GM12878 (cell line): ENCODE measurements around the gene TDRD7. TPM values are rescaled to one million over a fixed set of nuclear protein-coding genes. Genes with fewer than 3 reads are reported as not detected.

ENCODE experiments used
- IKZF2 ChIP-seq, 2 experiments: fragments of 450-650 bp; IDR thresholded peaks; 2 replicates each; pipeline ENCODE4 v1.6.1; 2017; ENCODE audit warnings: mild to moderate bottlenecking in 2 of 2, moderate library complexity in 2 of 2
- NFYB ChIP-seq: IDR thresholded peaks from 2 replicates; pipeline ENCODE4 v1.6.1; 2011; ENCODE audit warnings: low read depth, mild to moderate bottlenecking, low read length, improper control_type of control experiment, moderate library complexity; ENCODE audit not compliant: insufficient read depth
- POLR2AphosphoS5 ChIP-seq: IDR thresholded peaks from 2 replicates; pipeline ENCODE4 v1.6.1; 2011; ENCODE audit warnings: mild to moderate bottlenecking, low read length, inconsistent platforms
- RAD21 ChIP-seq: IDR thresholded peaks from 2 replicates; pipeline ENCODE4 v1.6.1; 2011; ENCODE audit warnings: mild to moderate bottlenecking, low read depth, low read length, moderate library complexity; ENCODE audit not compliant: insufficient read depth
- RAD51 ChIP-seq: fragments of 450-650 bp; IDR thresholded peaks from 2 replicates; pipeline ENCODE4 v1.6.1; 2016; ENCODE audit warnings: moderate library complexity, mild to moderate bottlenecking, inconsistent platforms
- RBBP5 ChIP-seq: fragments of 200-600 bp; sonication (generic); conservative IDR thresholded peaks from 2 replicates; pipeline ENCODE4 v1.6.1; 2016
- TAF1 ChIP-seq: IDR thresholded peaks from 2 replicates; pipeline ENCODE4 v1.6.1; 2011; ENCODE audit warnings: mild to moderate bottlenecking, low read depth, low read length, borderline replicate concordance
- polyA plus RNA-seq, 11 experiments: library from polyadenylated mRNA; depleted of rRNA in 4 of 11; unstranded in 6 of 11; stranded (reverse) in 5 of 11; fragments of >200 nt; fragmentation: Nextera tagmentation in 4 of 11; fragmentation: Illumina TruSeq in 1 of 11; extraction: Ambion mirVana in 4 of 11; extraction: Trizol in 1 of 11; gene quantifications; 1 replicate in 1 of 11; 2 replicates in 10 of 11; pipeline versions ENCODE4 v1.2.1 to v1.2.3, GENCODE V29; 2011 to 2016; ENCODE audit warnings: inconsistent platforms in 2 of 11, missing spikeins in 2 of 11, low read depth in 1 of 11
- total RNA-seq, 4 experiments: library from RNA; depleted of rRNA in 3 of 4; stranded (reverse); fragments of >200 nt in 3 of 4; fragmentation: Illumina TruSeq in 1 of 4; extraction: Trizol in 1 of 4; gene quantifications; 2 replicates each; pipeline versions ENCODE4 v1.2.1 to v1.2.3, GENCODE V29; 2013 to 2021
- TF ChIP-seq, protein P1 (sequence below): fragments of 450-650 bp; IDR thresholded peaks from 2 replicates; pipeline ENCODE4 v1.6.1; 2017; ENCODE audit warnings: mild to moderate bottlenecking, moderate library complexity

Gene TDRD7
- total and polyA plus RNA-seq, 10 of the 15 experiments (the other 5 are each of a cell fraction or from before 2014, with no cell fraction given), result 5.7 to 26.4 (median 16.2) TPM

GRCh38 chr9:97500263-97500662, 88.4 kb downstream of the TDRD7 start (continued):
- TF ChIP-seq, protein P1, sequence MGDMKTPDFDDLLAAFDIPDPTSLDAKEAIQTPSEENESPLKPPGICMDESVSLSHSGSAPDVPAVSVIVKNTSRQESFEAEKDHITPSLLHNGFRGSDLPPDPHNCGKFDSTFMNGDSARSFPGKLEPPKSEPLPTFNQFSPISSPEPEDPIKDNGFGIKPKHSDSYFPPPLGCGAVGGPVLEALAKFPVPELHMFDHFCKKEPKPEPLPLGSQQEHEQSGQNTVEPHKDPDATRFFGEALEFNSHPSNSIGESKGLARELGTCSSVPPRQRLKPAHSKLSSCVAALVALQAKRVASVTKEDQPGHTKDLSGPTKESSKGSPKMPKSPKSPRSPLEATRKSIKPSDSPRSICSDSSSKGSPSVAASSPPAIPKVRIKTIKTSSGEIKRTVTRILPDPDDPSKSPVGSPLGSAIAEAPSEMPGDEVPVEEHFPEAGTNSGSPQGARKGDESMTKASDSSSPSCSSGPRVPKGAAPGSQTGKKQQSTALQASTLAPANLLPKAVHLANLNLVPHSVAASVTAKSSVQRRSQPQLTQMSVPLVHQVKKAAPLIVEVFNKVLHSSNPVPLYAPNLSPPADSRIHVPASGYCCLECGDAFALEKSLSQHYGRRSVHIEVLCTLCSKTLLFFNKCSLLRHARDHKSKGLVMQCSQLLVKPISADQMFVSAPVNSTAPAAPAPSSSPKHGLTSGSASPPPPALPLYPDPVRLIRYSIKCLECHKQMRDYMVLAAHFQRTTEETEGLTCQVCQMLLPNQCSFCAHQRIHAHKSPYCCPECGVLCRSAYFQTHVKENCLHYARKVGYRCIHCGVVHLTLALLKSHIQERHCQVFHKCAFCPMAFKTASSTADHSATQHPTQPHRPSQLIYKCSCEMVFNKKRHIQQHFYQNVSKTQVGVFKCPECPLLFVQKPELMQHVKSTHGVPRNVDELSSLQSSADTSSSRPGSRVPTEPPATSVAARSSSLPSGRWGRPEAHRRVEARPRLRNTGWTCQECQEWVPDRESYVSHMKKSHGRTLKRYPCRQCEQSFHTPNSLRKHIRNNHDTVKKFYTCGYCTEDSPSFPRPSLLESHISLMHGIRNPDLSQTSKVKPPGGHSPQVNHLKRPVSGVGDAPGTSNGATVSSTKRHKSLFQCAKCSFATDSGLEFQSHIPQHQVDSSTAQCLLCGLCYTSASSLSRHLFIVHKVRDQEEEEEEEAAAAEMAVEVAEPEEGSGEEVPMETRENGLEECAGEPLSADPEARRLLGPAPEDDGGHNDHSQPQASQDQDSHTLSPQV, result no peak
- TF ChIP-seq RAD21 (no peak), RBBP5 (no peak), RAD51 (no peak), TAF1 (no peak), POLR2AphosphoS5 (no peak), IKZF2 (IDR thresholded peaks at IDR 0.05) (no peak), NFYB (no peak)
- TF ChIP-seq, all 136 proteins: peak for 7
